ENCODE measurements around the gene SDHB.

Gene SDHB

DNA sequence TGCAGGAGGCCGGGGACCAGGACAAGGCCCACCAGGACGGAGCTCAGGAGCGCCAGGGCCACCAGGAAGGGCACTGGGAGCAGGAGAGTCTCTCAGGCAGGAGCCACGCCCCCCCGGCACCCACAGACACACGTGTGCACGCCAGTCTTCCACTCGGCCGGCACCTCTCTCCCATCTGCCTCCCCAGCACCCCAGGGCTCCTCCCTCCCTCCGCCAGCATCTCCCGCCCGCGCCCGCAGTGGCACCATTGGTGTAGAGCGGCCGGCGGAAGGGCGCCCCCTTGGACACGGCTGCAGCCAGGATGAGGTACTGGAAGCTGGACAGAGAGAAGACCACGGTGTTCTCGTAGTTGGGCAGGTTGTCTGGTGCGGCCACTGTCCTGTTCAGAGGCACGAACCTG, 67.3 kb downstream of the SDHB start:
- DNase-seq (ENCODE audit: low read depth in 2 of 2): no peak

DNA sequence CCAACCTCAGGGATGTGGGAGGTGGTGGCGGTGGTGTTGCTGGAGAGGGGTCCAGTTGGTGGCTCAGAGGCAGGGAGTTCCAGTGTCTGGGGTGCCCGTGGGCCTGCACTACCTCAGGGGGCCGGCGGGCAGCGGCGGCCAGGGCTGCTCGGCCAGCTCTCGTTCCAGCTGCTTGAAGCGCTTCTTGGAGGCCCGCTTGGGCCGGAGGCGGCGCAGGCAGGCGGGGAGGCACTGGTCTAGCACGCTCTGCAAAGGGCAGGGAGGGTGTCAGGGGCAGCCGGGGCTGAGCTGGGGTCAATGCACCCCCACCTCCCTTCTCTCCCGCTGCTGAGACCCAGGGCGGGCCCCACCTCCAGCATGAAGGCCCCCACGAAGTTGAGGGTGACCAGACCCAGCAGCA, 67.7 kb downstream of the SDHB start:
- DNase-seq (ENCODE audit: low read depth in 2 of 2): no peak

DNA sequence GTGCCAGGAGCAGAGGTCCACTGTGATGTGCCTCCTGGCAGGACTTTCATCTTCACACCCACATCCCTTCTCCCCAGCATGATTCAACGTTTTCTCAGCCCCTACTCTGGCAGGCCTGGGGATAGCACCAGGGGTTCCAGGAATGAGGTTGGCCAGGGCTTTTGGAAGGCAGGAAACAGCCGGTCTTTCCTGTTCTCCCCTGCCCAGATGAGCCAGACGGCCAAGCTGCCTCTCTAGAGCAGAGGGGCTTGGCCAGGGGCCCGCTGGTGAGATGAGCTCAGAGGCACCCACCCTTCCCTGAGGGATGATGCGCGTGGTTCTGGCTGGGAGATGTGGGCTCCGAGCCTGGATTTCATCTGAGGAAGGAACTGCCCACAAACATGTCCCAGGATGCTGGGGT, 69.1 kb downstream of the SDHB start:
- no peak for DNase-seq (ENCODE audit: low read depth in 2 of 2)

DNA sequence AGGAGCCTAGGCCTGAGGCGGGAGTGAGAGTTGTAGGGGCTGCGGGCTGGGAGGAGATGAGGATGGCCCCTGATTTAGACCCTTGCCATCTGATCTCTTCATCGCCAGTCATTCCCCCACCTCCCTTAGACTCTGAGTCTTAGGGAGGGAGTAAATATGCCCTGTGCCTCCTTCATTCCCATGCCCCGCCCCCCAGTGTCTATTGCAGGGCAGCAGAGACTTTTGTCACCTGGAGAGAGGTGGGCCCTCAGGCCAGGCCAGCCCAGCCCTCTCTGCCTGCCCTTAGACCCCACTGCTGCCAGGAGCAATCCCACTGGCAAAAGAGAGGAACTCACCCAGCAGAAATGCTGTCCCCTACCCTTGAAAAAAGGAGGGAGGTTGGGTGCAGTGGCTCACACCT, 70.2 kb downstream of the SDHB start:
- no peak for DNase-seq (ENCODE audit: low read depth in 2 of 2)

DNA sequence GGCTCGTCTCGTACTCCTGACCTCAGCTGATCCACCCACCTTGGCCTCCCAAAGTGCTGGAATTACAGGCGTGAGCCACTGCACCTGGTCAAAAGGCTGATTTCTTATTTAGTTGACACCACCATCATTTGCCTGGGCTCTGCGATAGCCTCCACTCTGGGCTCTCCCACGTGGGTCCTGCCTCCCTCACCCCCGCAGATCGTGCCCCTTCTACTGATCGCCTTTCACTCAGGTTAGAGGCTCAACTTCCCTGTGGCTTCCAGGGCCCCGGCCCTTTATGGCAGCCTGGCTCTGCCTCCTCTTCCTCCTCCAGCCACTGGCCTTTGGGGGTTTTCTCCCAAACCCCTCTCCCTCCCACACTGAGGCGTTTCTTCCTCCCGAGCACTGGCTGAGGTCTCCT, 70.9 kb downstream of the SDHB start:
- DNase-seq (ENCODE audit: low read depth in 2 of 2): no peak

DNA sequence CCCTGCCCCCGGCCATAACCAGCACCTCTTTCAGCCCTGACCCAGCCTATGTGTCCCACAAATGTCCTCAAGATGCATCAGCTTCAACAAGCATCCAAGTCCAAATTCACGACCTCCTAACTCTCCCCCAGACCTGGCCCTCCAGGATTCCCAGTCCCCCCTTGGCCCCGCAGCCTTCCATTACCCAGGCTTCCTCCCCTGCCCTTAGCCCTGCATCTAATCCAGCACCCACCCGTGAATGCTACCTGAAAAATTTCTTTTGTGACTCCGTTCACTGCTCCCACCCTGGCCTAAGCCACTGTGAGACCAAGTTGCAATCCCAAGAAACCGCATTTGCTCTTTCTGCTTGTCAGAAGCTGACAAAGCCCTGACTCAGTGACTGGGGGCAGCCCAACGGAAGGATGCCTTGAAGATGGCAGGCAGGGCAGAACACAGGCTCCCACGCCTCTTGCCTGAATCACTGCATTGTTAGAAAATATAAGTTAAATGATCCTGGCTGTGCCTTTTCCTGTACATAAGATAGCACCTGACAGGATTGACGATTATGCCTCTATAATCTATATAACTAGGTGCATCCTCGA, 72.5 kb downstream of the SDHB start:
- no peak for DNase-seq (ENCODE audit: low read depth in 2 of 2)

DNA sequence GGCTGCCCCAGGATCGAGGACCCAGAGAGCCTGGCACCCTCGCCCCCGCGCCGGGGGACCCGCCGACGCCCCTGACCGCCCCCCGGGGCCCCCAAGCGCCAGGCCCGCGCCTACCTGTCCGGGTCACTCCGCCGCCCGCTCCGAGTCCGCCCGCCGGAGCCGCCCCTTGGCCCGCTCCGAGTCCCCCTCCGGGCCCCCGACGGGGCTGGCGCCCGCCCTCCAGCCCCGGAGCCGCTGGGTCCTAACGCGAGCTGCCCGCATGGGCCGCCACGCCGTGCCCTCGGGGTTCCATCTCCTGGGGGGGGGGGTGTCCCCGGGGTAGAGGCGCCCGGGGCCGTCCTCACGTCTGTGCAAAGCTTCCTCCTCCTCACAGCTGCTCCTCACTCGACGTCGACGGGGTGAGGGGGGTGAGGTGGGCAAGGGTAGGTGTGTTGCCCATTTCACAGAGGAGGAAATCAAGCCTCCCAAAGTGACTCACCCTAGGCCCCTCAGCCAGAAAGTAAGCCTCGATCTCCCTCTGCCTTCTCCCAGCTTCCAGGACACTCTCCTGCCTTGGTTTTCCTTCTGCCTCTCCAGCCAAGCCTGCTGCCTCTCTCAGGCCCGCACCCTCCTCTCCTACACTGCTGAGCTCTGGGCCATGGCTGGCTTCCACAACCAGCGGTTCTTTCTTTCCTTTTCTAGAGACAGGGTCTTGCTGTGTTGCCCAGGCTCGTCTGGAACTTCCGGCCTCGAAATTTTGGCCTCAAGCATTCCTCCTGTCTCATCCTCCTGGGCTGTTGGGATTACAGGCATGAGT, 73.2 kb downstream of the SDHB start, which contains the start of gene MFAP2:
TSS of gene MFAP2 (minus strand) at position 148 of the 796 bp plus-strand sequence. CDS start 2,347 bp downstream, outside the sequence.
- DNase-seq (ENCODE audit: low read depth in 2 of 2): no peak

DNA sequence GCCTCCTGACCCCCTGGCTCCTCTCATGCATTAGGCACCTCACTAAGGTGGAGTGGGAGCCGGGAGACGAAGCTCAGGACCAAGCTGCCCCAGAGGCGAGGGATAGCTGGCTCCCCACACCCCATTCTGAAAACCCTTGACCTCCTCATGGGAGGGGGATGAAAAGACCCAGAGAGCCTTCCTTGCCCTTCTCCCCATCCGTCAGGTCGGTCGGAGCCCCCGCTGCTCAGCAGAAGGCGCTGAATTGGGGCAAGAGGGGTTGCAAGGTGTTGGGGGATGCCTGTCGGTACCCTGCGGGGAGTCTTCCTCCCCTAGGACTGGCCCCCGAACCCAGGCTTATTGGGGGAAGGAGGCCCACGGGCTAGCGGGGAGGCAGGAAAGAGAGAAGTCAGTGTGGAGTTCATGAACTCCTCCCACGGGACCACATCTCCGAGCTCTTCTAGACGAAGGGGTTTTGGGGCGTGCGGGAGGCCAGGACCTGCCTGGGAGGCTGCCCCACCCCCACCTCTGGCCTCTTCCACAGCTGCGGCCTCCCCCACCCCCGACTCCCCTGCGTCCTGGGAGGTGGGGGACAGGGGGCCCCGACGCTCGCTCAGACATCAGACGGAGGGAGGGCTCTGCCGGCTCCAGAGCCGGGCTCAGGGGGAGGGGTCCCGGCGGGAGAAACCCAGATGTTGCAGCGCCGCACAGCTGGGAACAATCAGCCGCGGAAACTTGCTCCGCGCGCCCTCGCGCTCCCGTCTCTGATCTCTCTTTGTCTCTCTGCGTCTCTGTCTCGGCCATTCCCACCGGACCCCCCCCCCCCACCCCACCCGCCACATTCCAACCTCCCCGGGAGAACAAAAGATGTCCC, 74.1 kb downstream of the SDHB start:
- no peak for DNase-seq (ENCODE audit: low read depth in 2 of 2)

DNA sequence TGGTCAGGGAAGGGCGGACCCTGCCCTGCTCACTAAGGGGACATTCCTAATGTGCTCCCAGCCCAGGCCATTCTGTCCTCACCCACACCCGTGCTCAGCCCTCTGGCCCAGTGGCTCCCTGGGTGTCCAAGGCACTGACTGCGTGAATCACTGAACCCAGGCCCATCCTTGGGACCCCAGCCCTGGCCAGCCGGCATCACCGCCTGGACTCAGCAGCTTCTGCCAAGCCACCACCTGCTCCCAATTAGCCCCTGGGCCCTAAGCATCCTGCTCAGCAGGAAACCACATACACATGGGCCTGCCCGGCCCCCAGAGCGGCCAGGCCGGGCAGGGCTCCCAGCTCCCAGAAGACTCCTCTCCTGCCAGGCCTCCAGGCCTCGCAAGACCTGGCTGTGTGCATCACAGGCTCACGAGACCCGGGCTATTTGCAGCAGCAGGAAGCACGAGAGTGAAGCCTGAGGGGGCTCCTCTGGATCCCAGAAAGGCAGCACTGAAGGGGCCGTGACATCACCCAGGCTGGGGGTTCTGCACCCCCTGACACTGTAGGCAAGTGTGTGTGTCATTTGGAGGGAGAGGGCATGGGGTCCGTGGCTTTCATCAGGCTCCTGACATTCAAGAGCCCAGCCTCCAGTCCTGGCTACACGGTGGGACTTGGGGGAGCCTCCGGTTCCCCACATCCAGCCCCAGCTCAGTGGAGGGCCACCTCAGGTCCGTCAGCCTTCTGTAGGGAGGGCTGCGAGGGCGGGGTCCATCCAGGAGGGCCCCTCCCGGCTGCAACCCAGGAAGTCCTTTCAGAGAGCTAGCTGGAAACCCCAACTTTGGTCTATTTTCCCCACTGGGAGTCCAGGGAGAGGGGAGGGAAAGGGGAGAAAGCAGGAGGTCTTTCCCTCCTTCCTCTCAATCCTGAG, 75.0 kb downstream of the SDHB start:
- DNase-seq (ENCODE audit: low read depth in 2 of 2): no peak

DNA sequence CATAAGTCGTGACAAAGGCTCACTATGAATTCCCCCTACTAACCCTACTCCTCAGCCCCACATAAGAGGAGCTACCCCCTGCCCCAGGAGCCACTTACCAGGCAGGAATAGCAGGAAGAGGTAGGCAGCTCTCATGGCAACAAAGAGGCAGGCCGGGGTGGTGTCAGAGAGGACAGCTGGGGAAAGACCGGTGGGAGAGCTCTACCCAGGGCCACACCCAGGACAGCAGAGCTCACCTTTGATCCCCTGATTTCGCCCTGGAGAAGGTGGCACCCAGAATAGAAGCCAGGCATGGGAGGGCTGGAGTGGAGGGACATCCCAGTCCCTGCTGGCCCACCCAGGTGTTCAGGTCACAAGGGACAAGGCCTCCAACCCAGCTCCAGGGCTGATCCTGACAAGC, 75.7 kb downstream of the SDHB start:
- DNase-seq (ENCODE audit: low read depth in 2 of 2): no peak

DNA sequence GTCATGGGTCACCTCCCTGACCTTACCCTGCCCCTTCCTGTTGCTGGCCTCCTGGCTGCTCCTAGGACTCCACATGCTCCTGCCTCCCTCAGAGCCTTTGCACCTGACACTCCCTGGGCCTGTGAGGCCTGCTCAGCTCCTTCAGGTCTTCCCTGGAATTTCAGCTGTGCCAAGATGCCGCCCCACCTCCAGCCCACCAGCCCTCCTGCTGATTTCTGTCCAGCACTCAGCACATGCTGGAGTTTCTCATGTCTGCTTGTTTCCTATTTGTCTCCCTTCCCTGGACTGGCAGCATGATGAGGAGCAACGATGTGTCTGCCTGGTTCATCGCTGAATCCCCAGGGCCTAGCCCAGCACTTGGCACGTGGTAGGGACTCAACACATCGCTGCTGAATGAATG, 76.5 kb downstream of the SDHB start:
- DNase-seq (ENCODE audit: low read depth in 2 of 2): no peak

DNA sequence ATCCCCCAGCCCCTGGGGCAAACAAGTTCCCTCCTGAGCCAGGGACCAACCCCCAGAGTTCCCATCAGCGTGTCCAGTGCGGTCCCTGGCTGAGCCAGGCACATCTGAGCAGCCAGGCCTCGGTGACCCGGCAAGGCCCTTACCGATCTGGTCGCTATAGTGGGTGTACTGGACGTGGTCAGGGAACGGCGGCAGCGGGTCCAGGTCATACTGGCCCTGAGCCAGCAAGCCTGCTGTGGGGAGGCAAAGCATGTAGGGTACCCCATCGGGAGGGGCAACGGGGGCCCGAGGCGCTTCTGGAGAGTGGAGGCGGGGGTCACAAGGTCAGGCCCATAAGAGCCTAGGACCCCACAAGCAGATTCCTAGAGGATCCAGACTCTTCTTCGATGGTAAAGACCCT, 76.9 kb downstream of the SDHB start:
- DNase-seq (ENCODE audit: low read depth in 2 of 2): no peak

DNA sequence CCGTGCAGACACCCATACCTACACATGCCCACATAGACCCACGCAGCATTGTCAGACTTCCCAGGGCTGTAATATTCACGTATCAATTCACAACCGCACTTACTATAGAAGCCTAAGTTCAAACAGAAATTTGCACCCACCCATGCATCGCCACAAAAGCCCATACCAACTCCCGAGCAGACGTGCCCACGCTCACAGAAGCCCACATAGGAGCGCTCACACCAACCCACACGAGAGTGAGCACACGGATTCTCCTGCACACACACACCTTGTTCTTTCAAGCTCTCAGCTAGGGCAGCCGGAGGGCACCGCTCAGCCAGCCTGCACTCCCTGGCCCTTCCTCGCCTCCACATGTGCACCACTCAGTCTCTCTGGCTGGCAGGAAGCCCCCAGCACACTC, 78.0 kb downstream of the SDHB start:
- no peak for DNase-seq (ENCODE audit: low read depth in 2 of 2)

DNA sequence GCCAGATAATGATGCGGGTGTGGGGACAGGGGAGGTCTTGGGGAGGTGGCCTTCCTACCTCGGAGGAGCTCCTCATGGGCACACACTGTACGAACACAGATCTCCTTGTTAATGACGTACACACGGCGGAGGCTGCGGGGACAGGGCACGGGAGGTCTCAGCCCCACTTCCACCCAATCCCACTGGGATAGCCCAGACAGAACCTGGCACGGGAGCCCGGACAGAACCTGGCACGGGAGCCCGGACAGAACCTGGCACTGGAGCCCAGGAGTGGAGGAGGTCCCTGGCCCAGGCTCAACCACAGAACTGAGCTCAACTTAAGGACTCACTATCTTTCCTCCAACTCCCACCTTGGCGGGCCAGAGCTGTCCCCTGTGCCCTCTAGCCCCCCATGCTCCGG, 78.6 kb downstream of the SDHB start:
- no peak for DNase-seq (ENCODE audit: low read depth in 2 of 2)

DNA sequence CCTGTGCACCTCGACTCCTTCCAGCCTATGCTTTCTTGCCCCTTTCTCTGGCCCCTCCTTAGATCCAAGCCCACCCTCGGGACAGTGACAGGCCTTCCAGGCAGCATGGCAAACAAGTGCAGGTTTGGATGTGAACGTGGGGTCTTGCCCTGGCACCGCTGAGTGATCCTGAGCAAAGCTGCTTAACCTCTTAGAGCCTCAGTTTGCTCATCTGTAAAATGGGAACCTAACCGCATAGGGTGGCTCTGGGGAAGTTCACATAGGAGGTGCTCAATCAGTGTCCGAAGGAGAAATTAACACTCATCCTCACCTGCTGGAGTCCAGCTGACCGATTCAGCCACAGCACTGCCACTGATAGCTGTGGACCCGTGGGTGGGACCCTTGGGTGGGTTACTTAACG, 80.6 kb downstream of the SDHB start:
- DNase-seq (ENCODE audit: low read depth in 2 of 2): no peak

DNA sequence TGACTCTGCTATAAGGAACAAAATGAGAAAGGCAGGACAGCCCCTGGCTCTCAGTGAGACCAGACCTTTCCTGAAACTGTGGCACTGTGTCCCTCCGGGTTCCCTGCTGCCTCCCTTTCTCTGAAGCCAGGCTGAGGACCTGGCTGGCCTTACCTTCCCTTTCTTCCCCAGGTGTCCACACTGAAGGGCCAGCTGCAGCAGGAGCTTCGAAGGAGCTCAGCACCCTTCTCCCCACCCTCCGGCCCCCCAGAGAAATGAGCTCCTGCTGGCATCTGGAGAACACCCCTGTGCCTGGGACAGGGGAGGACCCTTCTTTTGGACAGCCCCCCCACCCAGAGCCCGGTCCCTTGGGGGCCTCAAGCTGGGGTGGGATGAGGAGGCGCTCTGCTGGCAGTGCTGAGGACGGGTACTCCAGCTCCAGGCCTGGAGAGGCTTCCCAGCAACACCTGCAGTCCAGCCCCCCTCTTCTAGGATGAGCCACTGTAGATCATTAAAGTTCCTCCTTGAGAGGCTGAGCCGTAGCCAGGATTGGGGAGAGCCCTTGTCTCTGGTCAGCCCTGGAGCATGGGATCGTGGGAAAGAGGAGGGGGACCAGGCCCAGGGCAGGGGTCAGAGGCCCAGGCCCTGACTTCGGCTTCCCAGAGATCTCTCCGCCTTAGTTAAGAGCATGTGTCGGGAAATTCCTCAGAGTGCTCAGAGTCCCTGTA, 81.5 kb downstream of the SDHB start:
- DNase-seq (ENCODE audit: low read depth in 2 of 2): no peak

DNA sequence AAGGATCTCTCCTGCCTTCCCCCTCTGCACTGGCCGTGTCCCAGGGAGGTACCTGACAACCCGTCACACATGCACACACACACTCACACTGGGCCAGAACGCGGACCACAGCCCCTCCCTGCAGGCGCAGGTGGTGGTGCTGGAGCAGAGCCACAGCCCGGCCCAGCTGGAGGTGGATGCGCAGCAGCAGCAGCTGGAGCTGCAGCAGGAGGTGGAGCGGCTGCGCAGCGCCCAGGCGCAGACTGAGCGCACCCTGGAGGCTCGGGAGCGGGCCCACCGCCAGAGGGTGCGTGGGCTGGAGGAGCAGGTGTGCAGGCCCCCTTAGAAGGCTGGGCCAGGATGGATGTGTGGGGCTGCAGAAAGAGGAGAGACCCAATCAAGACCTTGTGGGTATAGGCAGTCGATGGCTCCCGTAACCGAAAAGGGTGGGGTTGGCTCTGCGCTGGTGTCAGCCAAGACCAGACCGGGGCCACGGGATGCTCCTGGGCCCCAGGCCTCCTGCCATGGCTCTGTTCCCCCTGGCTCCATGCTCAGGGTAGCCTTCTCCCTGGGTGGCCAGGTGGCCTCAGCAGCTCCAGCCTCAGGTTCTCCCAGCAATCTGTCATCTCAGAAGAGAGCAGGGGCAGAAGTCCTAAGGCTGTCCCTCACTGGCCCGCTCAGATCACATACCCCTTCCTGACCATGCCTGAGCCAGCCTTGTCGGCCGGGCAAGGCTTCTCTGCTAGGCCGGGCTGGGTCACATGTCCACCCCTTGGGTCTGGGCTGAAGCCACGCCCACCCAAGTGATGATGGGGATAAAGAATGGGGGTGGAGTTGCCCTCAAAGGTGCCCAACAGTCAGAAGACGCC, 82.3 kb downstream of the SDHB start:
- no peak for DNase-seq (ENCODE audit: low read depth in 2 of 2)

DNA sequence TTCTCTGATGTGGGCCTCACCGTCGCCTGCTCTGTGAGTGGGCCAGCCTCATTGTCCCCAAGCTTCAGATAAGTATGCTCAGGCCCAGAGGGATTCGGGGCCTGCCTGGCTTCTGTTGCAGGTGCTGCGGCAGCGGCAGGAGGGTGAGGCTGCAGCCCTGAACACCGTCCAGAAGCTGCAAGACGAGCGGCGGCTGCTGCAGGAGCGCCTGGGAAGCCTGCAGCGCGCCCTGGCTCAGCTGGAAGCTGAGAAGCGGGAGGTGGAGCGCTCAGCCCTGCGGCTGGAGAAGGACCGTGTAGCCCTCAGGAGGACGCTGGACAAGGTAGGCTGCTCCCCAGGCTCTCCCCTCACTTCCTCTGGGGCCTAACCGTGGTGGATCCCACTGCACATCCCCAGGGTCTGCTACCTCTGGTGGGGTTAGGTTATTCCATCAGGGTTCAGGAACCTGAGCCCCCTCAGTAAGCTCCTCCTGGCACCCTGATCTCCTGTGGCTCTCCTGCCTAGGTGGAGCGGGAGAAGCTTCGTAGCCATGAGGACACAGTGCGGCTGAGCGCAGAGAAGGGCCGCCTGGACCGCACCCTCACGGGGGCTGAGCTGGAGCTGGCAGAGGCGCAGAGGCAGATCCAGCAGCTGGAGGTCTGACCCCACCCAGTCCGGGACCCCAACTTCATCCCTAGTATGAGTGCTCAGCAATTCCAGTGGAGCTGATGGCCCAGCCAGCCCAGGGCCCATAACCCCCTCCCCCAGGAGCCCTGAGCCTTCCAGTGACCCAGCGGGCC, 83.5 kb downstream of the SDHB start:
- no peak for DNase-seq (ENCODE audit: low read depth in 2 of 2)

DNA sequence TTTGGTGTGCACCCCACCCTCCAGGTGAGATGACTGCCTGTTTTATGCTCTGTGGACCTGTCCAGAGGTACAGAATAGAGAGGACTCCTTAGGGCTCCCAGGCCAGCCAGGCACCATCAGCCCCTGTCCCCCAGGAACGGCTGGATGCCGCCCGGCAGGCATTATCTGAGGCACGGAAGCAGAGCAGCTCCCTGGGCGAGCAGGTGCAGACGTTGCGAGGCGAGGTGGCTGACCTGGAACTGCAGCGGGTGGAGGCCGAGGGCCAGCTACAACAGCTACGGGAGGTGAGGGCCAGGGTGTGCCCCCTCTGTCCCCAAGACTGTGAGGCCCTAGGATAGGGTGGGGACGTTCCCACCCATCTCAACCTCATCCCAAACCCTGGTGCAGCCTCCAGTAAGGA, 84.2 kb downstream of the SDHB start:
- DNase-seq (ENCODE audit: low read depth in 2 of 2): no peak

All from activated CD8-positive, alpha-beta memory T cell treated with anti-CD3 and anti-CD28 coated beads for 4 hours (primary cell).